Measurements from ENCODE around the gene SMYD3.

GRCh38 chr1:245877976-245878375 lies 629.1 kb downstream of the SMYD3 start:
- TF ChIP-seq MAX (IDR thresholded peaks at IDR 0.05) (no peak), CTCF (IDR thresholded peaks at IDR 0.05) (no peak), REST (IDR thresholded peaks at IDR 0.05) (no peak), ELK1 (IDR thresholded peaks at IDR 0.05; ENCODE audit: low read depth, low read length) (no peak), CHD2 (IDR thresholded peaks at IDR 0.05; ENCODE audit: low read length, partially characterized antibody) (no peak), SMC3 (IDR thresholded peaks at IDR 0.05) (no peak), POLR2A (IDR thresholded peaks at IDR 0.05; ENCODE audit: low read length) (no peak), RAD21 (conservative IDR thresholded peaks at IDR 0.05 in 1 of 2, IDR thresholded peaks at IDR 0.05 in 1 of 2) (no peak), HOXA7 (CRISPR knock-in tag; IDR thresholded peaks at IDR 0.05) (no peak)
